Naive thymus-derived CD4-positive, alpha-beta T cell (primary cell): Measurements from ENCODE around the gene ISG15. TPM values are rescaled to one million over a fixed set of nuclear protein-coding genes. Genes with fewer than 3 reads are reported as not detected.

Experiments
- ATAC-seq: fragments of 150-1000 bp; cut with Tn5 transposase; 2 replicates; pipeline ENCODE4 v1.10.0; 2021; ENCODE audit warnings: mild to moderate bottlenecking, moderate library complexity
- CTCF ChIA-PET: fragments of 350-600 bp; sonication (Branson Sonifier 250); formaldehyde crosslinking; loops from one replicate; lab custom pipeline; 2021; ENCODE audit warnings: antibody characterized with exemption; lab: Charles Lee
- POLR2A ChIA-PET: fragments of 350-600 bp; sonication (Branson Sonifier 250); formaldehyde crosslinking; loops from one replicate; lab custom pipeline; 2021; ENCODE audit warnings: antibody characterized with exemption, inconsistent platforms; lab: Charles Lee
- DNase-seq, 9 donors: peaks; one replicate each; pipeline versions ENCODE4 v3.0.0 to v3.0.0-alpha.2; 2020 to 2022; ENCODE audit warnings: mixed read lengths in 1 of 9
- H3K27ac ChIP-seq: one replicate; pipeline ENCODE4 v1.7.0; 2013; ENCODE audit warnings: mild to moderate bottlenecking, low read depth, low read length, moderate library complexity
- H3K27me3 ChIP-seq, 2 donors: one replicate each; pipeline ENCODE4 v1.7.0; 2013; ENCODE audit warnings: low read length in 2 of 2, mild to moderate bottlenecking in 2 of 2, moderate library complexity in 2 of 2; ENCODE audit not compliant: control insufficient read depth in 2 of 2, insufficient read depth in 2 of 2
- H3K36me3 ChIP-seq, 3 experiments: 1 replicate in 2 of 3; 2 replicates in 1 of 3; pipeline ENCODE4 v1.7.0; 2013; ENCODE audit warnings: low read length in 3 of 3, mild to moderate bottlenecking in 3 of 3, moderate library complexity in 1 of 3; ENCODE audit not compliant: insufficient read depth in 3 of 3, control insufficient read depth in 2 of 3
- H3K4me1 ChIP-seq, 2 donors: one replicate each; pipeline ENCODE4 v1.7.0; 2013; ENCODE audit warnings: low read length in 2 of 2, mild to moderate bottlenecking in 2 of 2, moderate library complexity in 1 of 2; ENCODE audit not compliant: control insufficient read depth in 2 of 2, insufficient read depth in 2 of 2
- H3K4me3 ChIP-seq: 2 replicates; pipeline ENCODE4 v1.7.0; 2013; ENCODE audit warnings: mild to moderate bottlenecking, low read length
- H3K9me3 ChIP-seq, 3 experiments: 1 replicate in 2 of 3; 2 replicates in 1 of 3; pipeline ENCODE4 v1.7.0; 2013; ENCODE audit warnings: low read length in 3 of 3; ENCODE audit not compliant: control insufficient read depth in 2 of 3
- H3K27ac Mint-ChIP-seq, 9 donors: one replicate each; pipeline ENCODE4 v1.8.0; 2020 to 2022; ENCODE audit warnings: mixed read lengths in 9 of 9, mild to moderate bottlenecking in 8 of 9, moderate library complexity in 5 of 9, inconsistent platforms in 2 of 9
- H3K27me3 Mint-ChIP-seq, 5 donors: one replicate each; pipeline ENCODE4 v1.8.0; 2021 to 2022; ENCODE audit warnings: mixed read lengths in 5 of 5, mild to moderate bottlenecking in 1 of 5
- H3K36me3 Mint-ChIP-seq, 5 donors: one replicate each; pipeline ENCODE4 v1.8.0; 2020 to 2022; ENCODE audit warnings: mixed read lengths in 5 of 5, mild to moderate bottlenecking in 3 of 5, inconsistent platforms in 1 of 5
- H3K4me1 Mint-ChIP-seq, 7 donors: one replicate each; pipeline ENCODE4 v1.8.0; 2020 to 2022; ENCODE audit warnings: mixed read lengths in 7 of 7, mild to moderate bottlenecking in 3 of 7, inconsistent platforms in 1 of 7
- H3K4me3 Mint-ChIP-seq, 10 donors: one replicate each; pipeline ENCODE4 v1.8.0; 2020 to 2022; ENCODE audit warnings: mild to moderate bottlenecking in 10 of 10, mixed read lengths in 10 of 10, moderate library complexity in 6 of 10, inconsistent platforms in 2 of 10
- H3K9me3 Mint-ChIP-seq, 11 donors: one replicate each; pipeline ENCODE4 v1.8.0; 2020 to 2022; ENCODE audit warnings: mixed read lengths in 11 of 11, mild to moderate bottlenecking in 4 of 11, inconsistent platforms in 1 of 11, moderate library complexity in 1 of 11
- intact Hi-C, 2 donors: fragments of 100-400 bp; cut with micrococcal nuclease; formaldehyde crosslinking; loops; one replicate each; pipeline ENCODE4 v1.15.1; 2023
- polyA plus RNA-seq, 2 donors: library from polyadenylated mRNA; unstranded; fragments of 300-500 nt; fragmentation: Illumina TruSeq; gene quantifications; one replicate each; pipeline ENCODE4 v1.2.3, GENCODE V29; 2021
- total RNA-seq, 6 experiments: library from RNA in 5 of 6; stranded (reverse) in 5 of 6; gene quantifications; 1 replicate in 5 of 6; 2 replicates in 1 of 6; pipeline ENCODE4 v1.2.3 and lab custom pipeline; 2021 to 2026

ISG15 gene
- total and polyA plus RNA-seq, 7 experiments from 2014 or later = 17.4 to 227 (median 42.6) TPM

DNA sequence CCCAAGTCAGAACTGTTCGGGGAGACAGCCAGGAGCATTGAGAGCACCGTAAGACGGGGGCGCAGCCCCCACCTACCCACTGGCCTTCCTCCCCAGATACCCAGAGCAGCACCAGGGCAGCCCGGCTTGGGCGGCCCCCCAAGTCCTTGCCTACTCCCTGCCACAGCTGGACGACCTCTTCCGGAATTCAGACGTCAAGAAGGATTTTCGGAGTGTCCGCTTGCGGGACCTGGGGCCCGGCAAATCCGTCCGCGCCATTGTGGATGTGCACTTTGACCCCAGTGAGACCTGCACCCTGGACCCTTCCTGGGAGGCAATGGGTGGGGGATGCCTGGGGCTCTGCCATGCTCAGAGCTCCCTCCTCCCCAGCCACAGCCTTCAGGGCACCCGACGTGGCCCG, 34.1 kb downstream of the ISG15 start:
- Histone ChIP-seq H3K36me3 (no peaks in the 10 kb centered on the region), H3K9me3 (no peaks in the 10 kb centered on the region), H3K27ac (no peak overlapping the region), H3K4me3 (no peak overlapping the region), H3K27me3 (no peaks in the 10 kb centered on the region), H3K4me1 (no peaks in the 10 kb centered on the region)
- no peak for ATAC-seq
- DNase-seq = no peak
- intact Hi-C loops = no loop called here
- Mint-ChIP-seq H3K27me3 (no peaks in the 10 kb centered on the region), H3K4me3 (no peak overlapping the region), H3K4me1 (no peaks in the 10 kb centered on the region), H3K27ac (no peak overlapping the region), H3K9me3 (peaks cover 0 to 6% (median 0%) of the 10 kb centered on the region in 11 donors), H3K36me3 (peaks cover 0 to 6% (median 0%) of the 10 kb centered on the region in 5 donors)
- POLR2A ChIA-PET = no interaction called here
- CTCF ChIA-PET = no interaction called here

DNA sequence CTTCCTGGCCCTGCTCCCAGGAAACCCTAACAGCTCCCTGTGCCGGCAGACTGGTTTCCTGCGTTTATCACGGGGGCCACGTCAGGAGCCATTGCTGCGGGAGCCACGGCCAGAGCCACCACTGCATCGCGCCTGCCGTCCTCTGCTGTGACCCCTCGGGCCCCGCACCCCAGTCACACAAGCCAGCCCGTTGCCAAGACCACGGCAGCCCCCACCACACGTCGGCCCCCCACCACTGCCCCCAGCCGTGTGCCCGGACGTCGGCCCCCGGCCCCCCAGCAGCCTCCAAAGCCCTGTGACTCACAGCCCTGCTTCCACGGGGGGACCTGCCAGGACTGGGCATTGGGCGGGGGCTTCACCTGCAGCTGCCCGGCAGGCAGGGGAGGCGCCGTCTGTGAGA, 34.7 kb downstream of the ISG15 start:
- Histone ChIP-seq H3K4me1 (no peaks in the 10 kb centered on the region), H3K36me3 (no peaks in the 10 kb centered on the region), H3K27me3 (no peaks in the 10 kb centered on the region), H3K4me3 (no peak overlapping the region), H3K9me3 (no peaks in the 10 kb centered on the region), H3K27ac (no peak overlapping the region)
- no peak overlapping the region for H3K4me3 Mint-ChIP-seq
- peaks cover 0 to 5% (median 0%) of the 10 kb centered on the region in 11 donors for H3K9me3 Mint-ChIP-seq
- intact Hi-C loops = no loop called here
- H3K4me1 Mint-ChIP-seq = no peaks in the 10 kb centered on the region
- H3K27me3 Mint-ChIP-seq = no peaks in the 10 kb centered on the region
- ChIA-PET CTCF (no interaction called here), POLR2A (interaction anchor here (0.6 to 1.1 kb wide), 2 partner anchors 55 to 152 kb away, joined by 3 to 4 read pairs; no protein-coding TSS in a partner anchor)
- no peak for ATAC-seq
- peaks cover 0 to 7% (median 0%) of the 10 kb centered on the region in 5 donors for H3K36me3 Mint-ChIP-seq
- H3K27ac Mint-ChIP-seq = no peak overlapping the region
- no peak for DNase-seq

DNA sequence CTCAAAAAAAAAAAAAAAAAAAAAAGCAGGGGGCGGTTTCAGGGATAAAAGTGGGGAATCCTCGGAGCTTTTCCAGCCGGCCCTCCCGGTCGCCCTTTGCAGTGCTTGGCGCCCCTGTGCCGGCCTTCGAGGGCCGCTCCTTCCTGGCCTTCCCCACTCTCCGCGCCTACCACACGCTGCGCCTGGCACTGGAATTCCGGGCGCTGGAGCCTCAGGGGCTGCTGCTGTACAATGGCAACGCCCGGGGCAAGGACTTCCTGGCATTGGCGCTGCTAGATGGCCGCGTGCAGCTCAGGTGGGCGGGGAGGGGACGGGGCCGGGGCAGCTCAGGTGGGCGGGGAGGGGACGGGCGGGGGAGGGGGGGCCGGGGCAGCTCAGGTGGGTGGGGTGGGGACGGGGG, 35.5 kb downstream of the ISG15 start:
- no peak overlapping the region for H3K4me3 ChIP-seq
- DNase-seq (no peak), ATAC-seq (no peak)
- CTCF ChIA-PET = no interaction called here
- Mint-ChIP-seq H3K4me1 (no peaks in the 10 kb centered on the region), H3K27ac (no peak overlapping the region), H3K9me3 (peaks cover 0 to 5% (median 0%) of the 10 kb centered on the region in 11 donors), H3K27me3 (no peaks in the 10 kb centered on the region), H3K4me3 (no peak overlapping the region), H3K36me3 (peaks cover 0 to 5% (median 0%) of the 10 kb centered on the region in 5 donors)
- H3K36me3 ChIP-seq = no peaks in the 10 kb centered on the region
- no peaks in the 10 kb centered on the region for H3K27me3 ChIP-seq
- POLR2A ChIA-PET = interaction anchor here (0.6 to 1.1 kb wide), 2 partner anchors 56 to 152 kb away, joined by 3 to 4 read pairs; no protein-coding TSS in a partner anchor
- intact Hi-C loops = no loop called here
- H3K27ac ChIP-seq = no peak overlapping the region
- no peaks in the 10 kb centered on the region for H3K4me1 ChIP-seq
- no peaks in the 10 kb centered on the region for H3K9me3 ChIP-seq

DNA sequence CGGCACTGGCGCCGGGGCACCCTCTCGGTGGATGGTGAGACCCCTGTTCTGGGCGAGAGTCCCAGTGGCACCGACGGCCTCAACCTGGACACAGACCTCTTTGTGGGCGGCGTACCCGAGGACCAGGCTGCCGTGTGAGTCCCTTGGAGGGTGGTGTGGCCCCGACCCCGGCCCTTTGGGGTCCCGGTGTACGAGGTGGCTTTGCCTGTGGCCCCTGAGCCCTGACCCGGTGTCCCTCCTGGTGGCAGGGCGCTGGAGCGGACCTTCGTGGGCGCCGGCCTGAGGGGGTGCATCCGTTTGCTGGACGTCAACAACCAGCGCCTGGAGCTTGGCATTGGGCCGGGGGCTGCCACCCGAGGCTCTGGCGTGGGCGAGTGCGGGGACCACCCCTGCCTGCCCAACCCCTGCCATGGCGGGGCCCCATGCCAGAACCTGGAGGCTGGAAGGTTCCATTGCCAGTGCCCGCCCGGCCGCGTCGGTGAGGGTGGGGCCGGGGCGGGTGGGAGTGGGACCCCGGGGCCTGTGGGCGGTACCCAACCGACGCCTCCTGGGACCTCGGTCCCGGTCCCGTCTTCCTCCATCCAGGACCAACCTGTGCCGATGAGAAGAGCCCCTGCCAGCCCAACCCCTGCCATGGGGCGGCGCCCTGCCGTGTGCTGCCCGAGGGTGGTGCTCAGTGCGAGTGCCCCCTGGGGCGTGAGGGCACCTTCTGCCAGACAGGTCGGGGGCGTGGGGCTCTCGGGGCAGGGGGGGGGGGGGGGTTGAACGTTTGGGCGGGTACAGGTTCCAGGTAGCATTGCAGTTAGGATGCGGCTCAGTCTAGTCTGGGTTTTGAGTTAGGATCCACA, 36.2 kb downstream of the ISG15 start:
- POLR2A ChIA-PET = no interaction called here

DNA sequence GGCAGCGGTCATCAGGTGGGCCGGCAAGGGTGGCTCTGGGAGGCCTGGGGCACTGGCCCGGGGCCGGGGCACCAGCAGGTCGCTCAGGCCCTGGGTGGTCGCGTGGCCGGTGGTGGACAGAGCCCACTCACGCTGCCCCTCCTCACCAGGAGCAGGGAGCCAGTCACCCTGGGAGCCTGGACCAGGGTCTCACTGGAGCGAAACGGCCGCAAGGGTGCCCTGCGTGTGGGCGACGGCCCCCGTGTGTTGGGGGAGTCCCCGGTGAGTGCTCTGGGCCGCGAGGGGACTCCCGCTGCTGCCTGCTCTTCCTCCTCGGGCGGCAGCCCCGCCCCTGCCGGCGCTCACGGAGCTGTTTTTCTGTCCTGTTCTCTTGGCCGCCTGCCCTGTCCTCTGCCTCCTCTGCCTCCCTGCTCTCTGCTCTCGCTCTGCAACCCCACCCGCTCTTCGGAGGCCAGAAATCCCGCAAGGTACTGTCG, 37.3 kb downstream of the ISG15 start:
- no peaks in the 10 kb centered on the region for H3K4me1 ChIP-seq
- H3K9me3 ChIP-seq = no peaks in the 10 kb centered on the region
- intact Hi-C loops = no loop called here
- no peak for ATAC-seq
- Mint-ChIP-seq H3K36me3 (peaks cover 0 to 5% (median 0%) of the 10 kb centered on the region in 5 donors), H3K9me3 (peaks cover 0 to 5% (median 0%) of the 10 kb centered on the region in 11 donors), H3K27me3 (no peaks in the 10 kb centered on the region), H3K27ac (no peak overlapping the region), H3K4me1 (no peaks in the 10 kb centered on the region), H3K4me3 (no peak overlapping the region)
- no peaks in the 10 kb centered on the region for H3K36me3 ChIP-seq
- H3K27me3 ChIP-seq = no peaks in the 10 kb centered on the region
- DNase-seq = no peak
- POLR2A ChIA-PET = no interaction called here
- H3K27ac ChIP-seq = no peak overlapping the region
- H3K4me3 ChIP-seq = no peak overlapping the region
- CTCF ChIA-PET = no interaction called here

More for the DNA sequence above, 36.2 kb downstream of the ISG15 start:
- Histone ChIP-seq H3K27ac (no peak overlapping the region), H3K9me3 (no peaks in the 10 kb centered on the region), H3K4me3 (no peak overlapping the region), H3K36me3 (no peaks in the 10 kb centered on the region), H3K4me1 (no peaks in the 10 kb centered on the region), H3K27me3 (no peaks in the 10 kb centered on the region)
- Mint-ChIP-seq H3K36me3 (peaks cover 0 to 5% (median 0%) of the 10 kb centered on the region in 5 donors), H3K9me3 (peaks cover 0 to 5% (median 0%) of the 10 kb centered on the region in 11 donors), H3K4me1 (no peaks in the 10 kb centered on the region), H3K4me3 (no peak overlapping the region), H3K27ac (no peak overlapping the region), H3K27me3 (no peaks in the 10 kb centered on the region)
- CTCF ChIA-PET = no interaction called here
- intact Hi-C loops = no loop called here
- ATAC-seq (no peak), DNase-seq (no peak)

- Histone ChIP-seq H3K27me3 (no peaks in the 10 kb centered on the region), H3K27ac (no peak overlapping the region), H3K36me3 (no peaks in the 10 kb centered on the region), H3K4me1 (no peaks in the 10 kb centered on the region), H3K4me3 (no peak overlapping the region), H3K9me3 (no peaks in the 10 kb centered on the region)
- Mint-ChIP-seq H3K9me3 (peaks cover 0 to 5% (median 0%) of the 10 kb centered on the region in 11 donors), H3K4me1 (peaks cover 0 to 2% (median 0%) of the 10 kb centered on the region in 7 donors), H3K4me3 (no peak overlapping the region), H3K27ac (no peak overlapping the region), H3K27me3 (peaks cover 0 to 4% (median 0%) of the 10 kb centered on the region in 5 donors), H3K36me3 (peaks cover 0 to 5% (median 0%) of the 10 kb centered on the region in 5 donors)
- intact Hi-C loops = no loop called here
- POLR2A ChIA-PET = no interaction called here
- no peak for DNase-seq
- CTCF ChIA-PET = no interaction called here
- no peak for ATAC-seq
Measured at GRCh38 chr1:1051127-1051810, 38.0 kb downstream of the ISG15 start.
